ENCODE results near the gene PTX4. TPM values are rescaled to one million over a fixed set of nuclear protein-coding genes. Genes with fewer than 3 reads are reported as not detected.
A peak's percentile ranks its signal among the peaks of the same experiment; 100 is the strongest.
"Not testable (repeated sequence)": the region's sequence is repeated elsewhere in the genome, so short reads cannot be mapped to it uniquely, and the experiment has no call there.

The PTX4 gene
- total RNA-seq, 1 donor from 2014 or later = 2.2 TPM

GRCh38 chr16:1470481-1471251 lies 18.1 kb downstream of the PTX4 start:
- H3K27me3 Mint-ChIP-seq (ENCODE audit: unreplicated experiment) = peaks cover 7% of the 10 kb centered on the region
- peaks cover 7% of the 10 kb centered on the region for H3K9me3 Mint-ChIP-seq (ENCODE audit: unreplicated experiment)
- no peak overlapping the region for H3K4me3 Mint-ChIP-seq (ENCODE audit: unreplicated experiment)
- H3K27ac Mint-ChIP-seq (ENCODE audit: unreplicated experiment) = peak overlapping the region; percentile 17
- H3K4me1 Mint-ChIP-seq (ENCODE audit: low read depth, unreplicated experiment) = peaks cover 8% of the 10 kb centered on the region
- H3K36me3 Mint-ChIP-seq (ENCODE audit: unreplicated experiment) = no peaks in the 10 kb centered on the region
- DNase-seq = no peak
- TF ChIP-seq, protein P1, sequence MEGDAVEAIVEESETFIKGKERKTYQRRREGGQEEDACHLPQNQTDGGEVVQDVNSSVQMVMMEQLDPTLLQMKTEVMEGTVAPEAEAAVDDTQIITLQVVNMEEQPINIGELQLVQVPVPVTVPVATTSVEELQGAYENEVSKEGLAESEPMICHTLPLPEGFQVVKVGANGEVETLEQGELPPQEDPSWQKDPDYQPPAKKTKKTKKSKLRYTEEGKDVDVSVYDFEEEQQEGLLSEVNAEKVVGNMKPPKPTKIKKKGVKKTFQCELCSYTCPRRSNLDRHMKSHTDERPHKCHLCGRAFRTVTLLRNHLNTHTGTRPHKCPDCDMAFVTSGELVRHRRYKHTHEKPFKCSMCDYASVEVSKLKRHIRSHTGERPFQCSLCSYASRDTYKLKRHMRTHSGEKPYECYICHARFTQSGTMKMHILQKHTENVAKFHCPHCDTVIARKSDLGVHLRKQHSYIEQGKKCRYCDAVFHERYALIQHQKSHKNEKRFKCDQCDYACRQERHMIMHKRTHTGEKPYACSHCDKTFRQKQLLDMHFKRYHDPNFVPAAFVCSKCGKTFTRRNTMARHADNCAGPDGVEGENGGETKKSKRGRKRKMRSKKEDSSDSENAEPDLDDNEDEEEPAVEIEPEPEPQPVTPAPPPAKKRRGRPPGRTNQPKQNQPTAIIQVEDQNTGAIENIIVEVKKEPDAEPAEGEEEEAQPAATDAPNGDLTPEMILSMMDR (IDR thresholded peaks at IDR 0.05; ENCODE audit: partially characterized antibody, unreplicated experiment) = no peak

GRCh38 chr16:1469693-1470201 lies 19.0 kb downstream of the PTX4 start:
- H3K9me3 Mint-ChIP-seq (ENCODE audit: unreplicated experiment) = peaks cover 4% of the 10 kb centered on the region
- no peak overlapping the region for H3K27ac Mint-ChIP-seq (ENCODE audit: unreplicated experiment)
- TF ChIP-seq, protein P1 (IDR thresholded peaks at IDR 0.05; ENCODE audit: partially characterized antibody, unreplicated experiment) = no peak
- H3K36me3 Mint-ChIP-seq (ENCODE audit: unreplicated experiment) = no peaks in the 10 kb centered on the region
- no peak for DNase-seq
- no peak overlapping the region for H3K4me3 Mint-ChIP-seq (ENCODE audit: unreplicated experiment)
- peaks cover 8% of the 10 kb centered on the region for H3K27me3 Mint-ChIP-seq (ENCODE audit: unreplicated experiment)
- H3K4me1 Mint-ChIP-seq (ENCODE audit: low read depth, unreplicated experiment) = peaks cover 8% of the 10 kb centered on the region

GRCh38 chr16:1469141-1469540 lies 19.6 kb downstream of the PTX4 start:
- not testable (repeated sequence) for H3K36me3 Mint-ChIP-seq (ENCODE audit: unreplicated experiment); H3K27me3 Mint-ChIP-seq (ENCODE audit: unreplicated experiment); DNase-seq; H3K27ac Mint-ChIP-seq (ENCODE audit: unreplicated experiment); H3K9me3 Mint-ChIP-seq (ENCODE audit: unreplicated experiment); H3K4me3 Mint-ChIP-seq (ENCODE audit: unreplicated experiment); H3K4me1 Mint-ChIP-seq (ENCODE audit: low read depth, unreplicated experiment)

DNA sequence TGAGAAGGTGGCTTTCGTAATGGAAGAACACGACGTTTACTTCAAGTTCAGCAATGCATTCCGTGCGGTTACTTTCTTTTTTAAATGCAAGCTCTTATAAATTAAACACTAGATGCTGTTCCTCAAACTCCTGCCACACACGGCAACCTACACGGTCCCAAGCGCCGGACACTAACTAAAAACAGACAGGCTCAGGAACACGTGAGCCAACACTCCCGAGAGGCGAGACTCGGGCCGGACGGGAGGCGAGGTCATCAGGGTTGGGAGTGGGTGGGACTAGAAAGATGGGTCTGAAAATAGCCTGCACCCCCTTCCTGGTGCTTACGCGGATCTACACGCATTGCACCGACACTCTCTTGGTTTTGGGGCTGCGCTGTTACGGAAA lies 20.3 kb downstream of the PTX4 start:
- no peak for DNase-seq
- Mint-ChIP-seq H3K4me1 (ENCODE audit: low read depth, unreplicated experiment) (peaks cover 5% of the 10 kb centered on the region), H3K4me3 (ENCODE audit: unreplicated experiment) (no peak overlapping the region), H3K27me3 (ENCODE audit: unreplicated experiment) (peaks cover 8% of the 10 kb centered on the region), H3K36me3 (ENCODE audit: unreplicated experiment) (no peaks in the 10 kb centered on the region), H3K27ac (ENCODE audit: unreplicated experiment) (no peak overlapping the region), H3K9me3 (ENCODE audit: unreplicated experiment) (peaks cover 4% of the 10 kb centered on the region)
- TF ChIP-seq, protein P1 (IDR thresholded peaks at IDR 0.05; ENCODE audit: partially characterized antibody, unreplicated experiment) = no peak

DNA sequence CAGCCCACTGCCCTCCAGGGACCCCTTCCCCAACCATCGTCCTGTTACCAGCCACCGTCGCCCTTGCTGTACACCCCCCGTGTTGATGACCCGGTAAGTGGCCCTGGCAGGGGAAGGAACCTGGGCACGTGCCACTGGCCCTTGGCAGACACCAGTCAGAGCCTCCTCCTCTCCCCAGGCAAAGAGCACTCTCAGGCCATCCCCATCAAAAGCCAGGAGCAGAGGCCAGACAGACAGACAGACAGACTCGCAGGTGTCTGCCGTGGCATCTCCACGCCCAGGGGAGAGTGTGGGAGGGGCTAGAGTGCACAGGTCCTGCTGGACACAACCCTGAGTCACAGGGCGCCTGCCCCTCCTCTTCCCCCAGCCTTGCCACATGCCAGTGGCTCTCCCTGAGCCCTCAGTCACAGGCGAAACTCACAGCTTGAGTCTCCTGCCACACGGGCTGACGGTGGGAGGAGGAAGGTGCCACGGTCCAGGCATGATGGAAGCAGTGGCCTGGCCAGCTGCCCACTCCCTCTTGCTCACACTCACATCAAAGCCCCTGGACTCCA lies 21.7 kb downstream of the PTX4 start:
- TF ChIP-seq, protein P1 (IDR thresholded peaks at IDR 0.05; ENCODE audit: partially characterized antibody, unreplicated experiment) = no peak
- peaks cover 3% of the 10 kb centered on the region for H3K27me3 Mint-ChIP-seq (ENCODE audit: unreplicated experiment)
- H3K9me3 Mint-ChIP-seq (ENCODE audit: unreplicated experiment) = peaks cover 4% of the 10 kb centered on the region
- no peaks in the 10 kb centered on the region for H3K36me3 Mint-ChIP-seq (ENCODE audit: unreplicated experiment)
- DNase-seq = no peak
- H3K4me3 Mint-ChIP-seq (ENCODE audit: unreplicated experiment) = no peak overlapping the region
- H3K27ac Mint-ChIP-seq (ENCODE audit: unreplicated experiment) = no peak overlapping the region
- H3K4me1 Mint-ChIP-seq (ENCODE audit: low read depth, unreplicated experiment) = peaks cover 3% of the 10 kb centered on the region
